Ectodermal cell (in vitro differentiated cells): ENCODE results near the gene RPL35A.

ENCODE experiments used
- H3K27ac ChIP-seq: 2 replicates; pipeline ENCODE4 v1.7.0; 2013; ENCODE audit warnings: mild to moderate bottlenecking, low read depth, low read length; ENCODE audit not compliant: insufficient read depth, poor library complexity, severe bottlenecking
- H3K27me3 ChIP-seq: 2 replicates; pipeline ENCODE4 v1.7.0; 2013; ENCODE audit warnings: mild to moderate bottlenecking, low read length; ENCODE audit not compliant: insufficient read depth, control insufficient read depth, poor library complexity, severe bottlenecking
- H3K36me3 ChIP-seq: one replicate; pipeline ENCODE4 v1.7.0; 2013; ENCODE audit warnings: low read length; ENCODE audit not compliant: control insufficient read depth, insufficient read depth
- H3K4me1 ChIP-seq: one replicate; pipeline ENCODE4 v1.7.0; 2013; ENCODE audit warnings: low read length; ENCODE audit not compliant: control insufficient read depth, insufficient read depth
- H3K4me3 ChIP-seq: 2 replicates; pipeline ENCODE4 v1.7.0; 2013; ENCODE audit warnings: low read depth, low read length, control low read depth; ENCODE audit not compliant: insufficient read depth
- H3K9me3 ChIP-seq: 2 replicates; pipeline ENCODE4 v1.7.0; 2013; ENCODE audit warnings: mild to moderate bottlenecking, low read length, moderate library complexity; ENCODE audit not compliant: control insufficient read depth
- WGBS, 2 experiments: methylation state at CpG; one replicate each; pipeline ENCODE4 v1.1.7; 2013; ENCODE audit warnings: missing lambda C conversion rate in 2 of 2; 5-methylcytosine and 5-hydroxymethylcytosine counted together

RPL35A gene

GRCh38 chr3:197996855-197997254, 46.9 kb downstream of the RPL35A start:
- H3K4me3 ChIP-seq, result no peak overlapping the region
- H3K36me3 ChIP-seq, result no peaks in the 10 kb centered on the region
- H3K9me3 ChIP-seq, result no peaks in the 10 kb centered on the region
- no peaks in the 10 kb centered on the region for H3K27me3 ChIP-seq
- 92 to 94% methylated on average over 5 of the region's 5 CpGs for WGBS, 2 experiments
- H3K4me1 ChIP-seq, result no peaks in the 10 kb centered on the region
- no peak overlapping the region for H3K27ac ChIP-seq

GRCh38 chr3:197997936-197998335, 47.9 kb downstream of the RPL35A start:
- H3K27me3 ChIP-seq, result no peaks in the 10 kb centered on the region
- no peak overlapping the region for H3K27ac ChIP-seq
- no peaks in the 10 kb centered on the region for H3K9me3 ChIP-seq
- no peaks in the 10 kb centered on the region for H3K4me1 ChIP-seq
- no peak overlapping the region for H3K4me3 ChIP-seq
- 94 to 97% methylated on average over 3 of the region's 3 CpGs for WGBS, 2 experiments
- no peaks in the 10 kb centered on the region for H3K36me3 ChIP-seq
